Hepatocyte (in vitro differentiated cells): ENCODE results near the gene EXD2. TPM values are rescaled to one million over a fixed set of nuclear protein-coding genes. Genes with fewer than 3 reads are reported as not detected.

Experiments used
- DNase-seq: peaks from one replicate; pipeline ENCODE4 v3.0.0-alpha.2; 2016; ENCODE audit warnings: low spot score
- H2AFZ ChIP-seq: fragments of 200-600 bp; sonication (generic); 2 replicates; pipeline ENCODE4 v1.6.0; 2016; ENCODE audit warnings: antibody characterized with exemption, mild to moderate bottlenecking
- H3K27ac ChIP-seq: fragments of 200-600 bp; sonication (generic); 2 replicates; pipeline ENCODE4 v1.5.1; 2016; ENCODE audit warnings: mild to moderate bottlenecking
- H3K27me3 ChIP-seq: fragments of 200-600 bp; sonication (generic); 2 replicates; pipeline ENCODE4 v1.6.1; 2016
- H3K36me3 ChIP-seq: fragments of 200-600 bp; sonication (generic); replicated peaks from 2 replicates; pipeline ENCODE4 v1.5.1; 2016; ENCODE audit warnings: low read depth; ENCODE audit not compliant: insufficient read depth
- H3K4me1 ChIP-seq: fragments of 200-600 bp; sonication (generic); 2 replicates; pipeline ENCODE4 v1.5.1; 2016; ENCODE audit warnings: mild to moderate bottlenecking, moderate library complexity; ENCODE audit not compliant: insufficient read depth
- H3K4me2 ChIP-seq: fragments of 200-600 bp; sonication (generic); 2 replicates; pipeline ENCODE4 v1.6.0; 2016
- H3K4me3 ChIP-seq: fragments of 200-600 bp; sonication (generic); 2 replicates; pipeline ENCODE4 v1.5.1; 2016; ENCODE audit warnings: mild to moderate bottlenecking
- H3K79me2 ChIP-seq: fragments of 200-600 bp; sonication (generic); 2 replicates; pipeline ENCODE4 v1.6.0; 2017; ENCODE audit warnings: mild to moderate bottlenecking
- H3K9me2 ChIP-seq: fragments of 200-600 bp; sonication (generic); replicated peaks from 2 replicates; pipeline ENCODE4 v1.6.0; 2017; ENCODE audit warnings: mild to moderate bottlenecking; ENCODE audit not compliant: insufficient read depth
- H3K9me3 ChIP-seq: fragments of 200-600 bp; sonication (generic); 2 replicates; pipeline ENCODE4 v1.5.1; 2016; ENCODE audit warnings: low read depth, mild to moderate bottlenecking
- H4K20me1 ChIP-seq: fragments of 200-600 bp; sonication (generic); 2 replicates; pipeline ENCODE4 v1.6.0; 2016; ENCODE audit warnings: mild to moderate bottlenecking; ENCODE audit not compliant: insufficient read depth, poor library complexity, severe bottlenecking
- EZH2 ChIP-seq: fragments of 200-600 bp; sonication (generic); IDR thresholded peaks from 2 replicates; pipeline ENCODE4 v1.6.1; 2016; ENCODE audit warnings: antibody characterized with exemption, mild to moderate bottlenecking, borderline replicate concordance
- EZH2phosphoT487 ChIP-seq: fragments of 200-600 bp; sonication (generic); IDR thresholded peaks from one replicate; pipeline ENCODE4 v1.6.1; 2018; ENCODE audit warnings: antibody characterized with exemption, mild to moderate bottlenecking, low read depth, moderate library complexity; ENCODE audit not compliant: unreplicated experiment, severe bottlenecking
- WGBS: methylation state at CpG from one replicate; pipeline ENCODE4 v1.1.6; 2016; ENCODE audit warnings: low lambda C conversion rate; ENCODE audit errors: missing lambda C conversion rate; 5-methylcytosine and 5-hydroxymethylcytosine counted together
- polyA plus RNA-seq: library from polyadenylated mRNA; unstranded; fragments of >200 nt; fragmentation: Nextera tagmentation; extraction: Ambion mirVana; gene quantifications from 2 replicates; pipeline ENCODE4 v1.2.1, GENCODE V29; 2016
- total RNA-seq: library from RNA; depleted of rRNA; stranded (reverse); fragments of >200 nt; gene quantifications from 2 replicates; pipeline ENCODE4 v1.2.3, GENCODE V29; 2014
- TF ChIP-seq, protein P1 (sequence below): fragments of 200-600 bp; sonication (generic); IDR thresholded peaks from 2 replicates; pipeline ENCODE4 v1.5.1; 2016; ENCODE audit warnings: antibody characterized with exemption, mild to moderate bottlenecking; ENCODE audit not compliant: poor library complexity

EXD2 gene
- total and polyA plus RNA-seq, 2 experiments from 2014 or later = 16.2 to 18.1 TPM

DNA sequence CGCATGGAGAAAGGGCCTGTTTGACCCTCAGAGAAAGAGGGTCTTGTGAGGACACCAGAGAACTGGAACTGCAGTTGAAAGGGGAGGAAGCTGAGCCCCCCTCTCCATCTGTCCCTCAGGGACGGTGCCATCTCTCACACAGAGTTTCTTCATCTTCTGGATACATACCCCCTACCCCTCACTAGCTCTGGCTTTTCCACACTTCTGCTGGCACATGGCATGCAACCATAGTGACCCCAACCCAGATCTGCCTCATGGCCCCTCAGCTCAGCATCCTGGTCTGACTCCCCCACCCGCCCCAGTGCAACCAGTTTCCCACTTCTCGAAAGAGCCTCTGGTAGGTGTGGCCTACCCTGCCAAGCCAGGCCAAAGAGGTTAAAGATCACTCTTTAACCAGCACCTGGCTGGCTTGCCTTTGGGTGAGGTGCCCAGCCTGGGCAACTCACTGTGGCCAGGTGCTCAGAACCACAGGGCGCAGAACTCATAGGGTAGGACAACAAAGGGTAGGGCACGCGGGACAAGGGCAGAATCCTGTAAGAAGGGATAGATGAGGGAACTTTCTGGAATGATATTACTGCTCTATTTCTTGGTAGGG is 94.5 kb downstream of the EXD2 start:
- Histone ChIP-seq H3K79me2 (no peaks in the 10 kb centered on the region), H3K4me2 (no peak overlapping the region), H2AFZ (no peak overlapping the region), H3K4me3 (no peak overlapping the region), H4K20me1 (no peaks in the 10 kb centered on the region), H3K9me2 (no peaks in the 10 kb centered on the region), H3K9me3 (no peaks in the 10 kb centered on the region), H3K27me3 (no peaks in the 10 kb centered on the region), H3K36me3 (no peaks in the 10 kb centered on the region), H3K27ac (no peak overlapping the region), H3K4me1 (no peaks in the 10 kb centered on the region)
- DNase-seq = no peak
- WGBS = 90% methylated on average over 7 of the region's 7 CpGs
- TF ChIP-seq EZH2phosphoT487 = no peak
- TF ChIP-seq EZH2 = no peak
- TF ChIP-seq, protein P1, sequence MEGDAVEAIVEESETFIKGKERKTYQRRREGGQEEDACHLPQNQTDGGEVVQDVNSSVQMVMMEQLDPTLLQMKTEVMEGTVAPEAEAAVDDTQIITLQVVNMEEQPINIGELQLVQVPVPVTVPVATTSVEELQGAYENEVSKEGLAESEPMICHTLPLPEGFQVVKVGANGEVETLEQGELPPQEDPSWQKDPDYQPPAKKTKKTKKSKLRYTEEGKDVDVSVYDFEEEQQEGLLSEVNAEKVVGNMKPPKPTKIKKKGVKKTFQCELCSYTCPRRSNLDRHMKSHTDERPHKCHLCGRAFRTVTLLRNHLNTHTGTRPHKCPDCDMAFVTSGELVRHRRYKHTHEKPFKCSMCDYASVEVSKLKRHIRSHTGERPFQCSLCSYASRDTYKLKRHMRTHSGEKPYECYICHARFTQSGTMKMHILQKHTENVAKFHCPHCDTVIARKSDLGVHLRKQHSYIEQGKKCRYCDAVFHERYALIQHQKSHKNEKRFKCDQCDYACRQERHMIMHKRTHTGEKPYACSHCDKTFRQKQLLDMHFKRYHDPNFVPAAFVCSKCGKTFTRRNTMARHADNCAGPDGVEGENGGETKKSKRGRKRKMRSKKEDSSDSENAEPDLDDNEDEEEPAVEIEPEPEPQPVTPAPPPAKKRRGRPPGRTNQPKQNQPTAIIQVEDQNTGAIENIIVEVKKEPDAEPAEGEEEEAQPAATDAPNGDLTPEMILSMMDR = no peak

DNA sequence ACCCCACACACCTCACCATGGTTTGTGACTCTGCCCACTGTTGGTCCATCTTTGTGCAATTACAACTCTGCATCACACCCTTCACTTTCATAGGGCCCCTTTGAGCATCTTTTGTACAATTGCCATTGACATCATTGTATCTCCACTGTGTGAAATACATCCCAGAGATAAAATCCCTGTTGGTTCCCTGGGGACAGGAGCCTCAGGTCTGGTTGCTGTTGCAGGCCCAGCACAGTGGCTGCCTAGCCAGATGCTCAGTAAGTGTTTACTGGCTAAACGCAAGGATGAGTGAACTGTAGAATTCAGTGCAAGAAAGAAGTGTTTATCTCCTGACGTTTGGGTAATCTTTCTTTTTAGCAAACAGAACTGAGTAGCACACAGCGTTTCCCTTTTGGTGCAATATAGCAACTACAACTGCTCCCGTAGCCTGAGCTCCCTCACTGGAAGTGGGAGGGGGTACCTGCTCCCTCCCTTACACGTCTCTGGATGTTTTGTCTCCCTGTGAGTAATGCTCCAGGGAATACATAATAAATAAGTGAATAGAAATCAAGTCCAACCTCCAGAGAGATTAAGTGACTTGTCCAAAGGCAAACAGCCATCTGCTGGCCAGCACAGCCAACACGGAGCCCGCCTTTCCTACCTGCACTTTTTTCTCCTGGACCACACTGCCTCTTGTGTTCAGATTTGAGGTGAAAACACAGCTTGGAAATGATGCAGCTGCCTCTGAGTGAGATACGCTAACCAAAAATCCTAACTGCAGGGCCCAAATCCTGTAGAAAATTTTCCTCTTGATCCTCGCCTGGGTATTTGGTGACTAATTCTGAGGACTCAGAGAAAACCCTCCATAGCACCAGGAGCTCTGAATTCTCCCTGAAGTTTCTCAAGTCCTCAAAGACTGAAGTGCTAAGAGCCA is 96.1 kb downstream of the EXD2 start:
- no peak overlapping the region for H3K4me2 ChIP-seq
- no peaks in the 10 kb centered on the region for H3K79me2 ChIP-seq
- H3K9me2 ChIP-seq = no peaks in the 10 kb centered on the region
- no peaks in the 10 kb centered on the region for H3K36me3 ChIP-seq
- no peaks in the 10 kb centered on the region for H4K20me1 ChIP-seq
- H3K27me3 ChIP-seq = no peaks in the 10 kb centered on the region
- TF ChIP-seq EZH2 (no peak), EZH2phosphoT487 (no peak)
- TF ChIP-seq, protein P1 = no peak
- H3K4me3 ChIP-seq = no peak overlapping the region
- no peaks in the 10 kb centered on the region for H3K9me3 ChIP-seq
- no peaks in the 10 kb centered on the region for H3K4me1 ChIP-seq
- peak; percentile 29 for DNase-seq
- H2AFZ ChIP-seq = no peak overlapping the region
- WGBS = 68% methylated on average over 9 of the region's 9 CpGs
- no peak overlapping the region for H3K27ac ChIP-seq

DNA sequence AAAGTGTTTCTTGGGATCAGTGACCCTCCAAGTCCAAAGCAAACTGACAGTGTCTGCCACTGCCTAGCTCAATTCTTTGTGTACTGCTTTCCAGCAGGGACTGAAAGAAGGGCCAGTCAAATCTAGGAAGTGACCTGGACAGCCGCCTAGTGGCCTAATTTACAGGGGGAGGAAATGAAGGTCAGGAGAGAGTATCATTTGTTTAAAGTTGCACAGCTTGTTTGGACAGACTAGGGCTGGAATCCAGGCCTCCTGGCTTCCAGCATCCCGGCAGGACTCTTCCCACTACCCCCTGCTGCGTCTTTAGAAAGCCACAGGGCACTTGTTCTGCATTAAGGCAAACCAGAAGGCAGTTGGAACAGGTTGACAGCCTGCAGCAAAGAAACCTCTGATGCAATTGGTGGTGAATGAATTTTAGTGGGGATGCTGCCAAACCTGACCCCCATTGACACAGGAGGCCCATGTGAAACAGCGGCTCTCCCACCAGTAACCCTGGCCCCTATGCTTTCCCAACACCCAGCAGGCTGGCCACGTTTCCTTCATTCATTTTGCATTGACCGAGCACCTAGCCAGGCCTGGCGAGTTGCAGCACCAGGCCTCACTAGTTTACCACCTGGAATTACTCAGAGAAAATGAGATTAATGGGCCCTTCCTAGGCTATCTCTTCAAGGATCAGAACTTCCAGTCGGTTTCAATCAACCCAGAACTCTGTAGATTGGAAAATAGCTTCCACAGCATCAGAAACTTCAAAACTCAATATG is 96.9 kb downstream of the EXD2 start:
- no peaks in the 10 kb centered on the region for H3K4me1 ChIP-seq
- H3K9me3 ChIP-seq = no peaks in the 10 kb centered on the region
- no peak overlapping the region for H3K27ac ChIP-seq
- no peak overlapping the region for H3K4me2 ChIP-seq
- no peaks in the 10 kb centered on the region for H4K20me1 ChIP-seq
- TF ChIP-seq EZH2 = no peak
- TF ChIP-seq, protein P1 = peak; percentile 23
- TF ChIP-seq EZH2phosphoT487 = no peak
- 68% methylated on average over 8 of the region's 8 CpGs for WGBS
- no peaks in the 10 kb centered on the region for H3K79me2 ChIP-seq
- no peaks in the 10 kb centered on the region for H3K27me3 ChIP-seq
- no peak overlapping the region for H2AFZ ChIP-seq
- H3K4me3 ChIP-seq = no peak overlapping the region
- DNase-seq = no peak
- no peaks in the 10 kb centered on the region for H3K9me2 ChIP-seq
- H3K36me3 ChIP-seq = no peaks in the 10 kb centered on the region
